Stomach (tissue), 4 donors: ENCODE data around the gene ADM2.

Experiments
- POLR2A ChIP-seq, 4 donors: fragments of 450-650 bp; IDR thresholded peaks; one replicate each; pipeline ENCODE4 v1.6.1; 2016; ENCODE audit warnings: antibody characterized with exemption in 4 of 4, control low read depth in 2 of 4, mild to moderate bottlenecking in 1 of 4, moderate library complexity in 1 of 4
- TF ChIP-seq, protein P1 (sequence below), 7 experiments: fragments of 450-650 bp in 4 of 7; fragments of 200-600 bp in 3 of 7; sonication (generic) in 3 of 7; IDR thresholded peaks; one replicate each; pipeline ENCODE4 v1.5.1; 2016 to 2019; ENCODE audit warnings: antibody characterized with exemption in 7 of 7, control low read depth in 2 of 7, mild to moderate bottlenecking in 1 of 7

DNA sequence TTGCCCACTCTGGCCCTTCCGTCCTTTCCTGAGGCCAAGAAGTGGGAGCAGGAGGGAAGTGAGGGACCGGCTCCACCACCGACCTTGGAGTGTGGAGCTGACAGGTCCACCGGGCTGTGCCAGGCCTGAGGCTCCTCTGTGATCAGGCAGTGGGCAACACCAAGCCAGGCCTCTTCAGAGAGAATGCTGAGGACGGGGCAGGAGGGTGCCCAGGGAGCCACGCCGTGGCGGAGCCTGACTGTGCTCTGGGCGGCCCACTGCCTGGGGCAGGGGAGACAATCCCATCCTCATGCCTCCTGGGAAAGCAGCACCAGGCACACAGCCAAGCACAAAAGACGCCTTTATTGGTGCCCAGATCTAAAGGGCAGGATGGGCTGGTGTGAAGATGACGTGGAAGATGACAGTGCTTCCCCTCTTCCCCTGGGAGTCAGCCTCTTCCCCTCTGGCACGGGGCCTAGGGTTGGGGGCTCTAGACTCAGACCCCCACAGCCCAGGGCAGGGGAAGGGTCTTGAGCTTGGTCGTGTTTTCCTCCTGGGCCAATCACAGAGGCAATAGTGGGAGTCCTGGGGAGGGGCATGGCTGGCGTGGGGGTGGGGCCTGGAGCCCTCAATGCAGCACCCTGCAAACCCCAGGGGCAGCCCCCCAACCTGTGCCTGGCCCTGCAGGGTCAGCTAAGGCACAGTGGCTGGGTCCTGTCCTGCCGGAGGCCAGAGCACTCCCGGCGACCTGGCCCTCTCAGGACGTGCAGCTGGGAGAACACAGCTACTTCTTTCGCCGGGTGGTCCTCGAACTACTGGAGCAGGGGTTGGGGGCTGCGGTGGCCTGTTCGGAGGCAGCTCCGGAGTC, 21.5 kb downstream of the ADM2 start:
- TF ChIP-seq, protein P1, sequence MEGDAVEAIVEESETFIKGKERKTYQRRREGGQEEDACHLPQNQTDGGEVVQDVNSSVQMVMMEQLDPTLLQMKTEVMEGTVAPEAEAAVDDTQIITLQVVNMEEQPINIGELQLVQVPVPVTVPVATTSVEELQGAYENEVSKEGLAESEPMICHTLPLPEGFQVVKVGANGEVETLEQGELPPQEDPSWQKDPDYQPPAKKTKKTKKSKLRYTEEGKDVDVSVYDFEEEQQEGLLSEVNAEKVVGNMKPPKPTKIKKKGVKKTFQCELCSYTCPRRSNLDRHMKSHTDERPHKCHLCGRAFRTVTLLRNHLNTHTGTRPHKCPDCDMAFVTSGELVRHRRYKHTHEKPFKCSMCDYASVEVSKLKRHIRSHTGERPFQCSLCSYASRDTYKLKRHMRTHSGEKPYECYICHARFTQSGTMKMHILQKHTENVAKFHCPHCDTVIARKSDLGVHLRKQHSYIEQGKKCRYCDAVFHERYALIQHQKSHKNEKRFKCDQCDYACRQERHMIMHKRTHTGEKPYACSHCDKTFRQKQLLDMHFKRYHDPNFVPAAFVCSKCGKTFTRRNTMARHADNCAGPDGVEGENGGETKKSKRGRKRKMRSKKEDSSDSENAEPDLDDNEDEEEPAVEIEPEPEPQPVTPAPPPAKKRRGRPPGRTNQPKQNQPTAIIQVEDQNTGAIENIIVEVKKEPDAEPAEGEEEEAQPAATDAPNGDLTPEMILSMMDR (IDR thresholded peaks at IDR 0.05) = no peak
- no peak for TF ChIP-seq POLR2A (IDR thresholded peaks at IDR 0.05)
